ENCODE results near the gene FAM222B.
"Not testable (repeated sequence)": the region's sequence is repeated elsewhere in the genome, so short reads cannot be mapped to it uniquely, and the experiment has no call there.

Gene FAM222B

GRCh38 chr17:28842282-28843012, at the start of gene FAM222B:
TSS of gene FAM222B (minus strand) at chr17:28842790. CDS start at chr17:28766667, 76,123 bp downstream.
- DNase-seq, result peak; percentile 89

DNA sequence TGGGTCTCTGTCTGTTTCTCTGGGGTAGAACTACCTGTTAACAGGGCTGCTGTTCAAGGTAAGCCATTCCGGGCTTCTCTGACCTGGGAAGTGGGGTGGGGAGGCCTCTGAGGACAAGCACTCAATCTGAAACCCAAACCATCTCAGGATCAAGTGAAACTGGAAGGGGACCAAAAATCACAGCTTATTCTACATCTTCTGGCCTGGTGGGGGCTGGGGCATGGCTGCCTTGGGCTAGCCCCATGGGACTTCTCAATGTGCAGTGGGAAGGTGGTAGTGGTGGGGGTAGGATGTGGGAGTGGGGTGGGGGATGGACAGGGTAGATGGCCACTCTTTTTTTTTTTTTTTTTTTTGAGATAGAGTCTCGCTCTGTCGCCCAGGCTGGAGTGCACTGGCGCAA, 49.4 kb upstream of the FAM222B start:
- no peak for DNase-seq

DNA sequence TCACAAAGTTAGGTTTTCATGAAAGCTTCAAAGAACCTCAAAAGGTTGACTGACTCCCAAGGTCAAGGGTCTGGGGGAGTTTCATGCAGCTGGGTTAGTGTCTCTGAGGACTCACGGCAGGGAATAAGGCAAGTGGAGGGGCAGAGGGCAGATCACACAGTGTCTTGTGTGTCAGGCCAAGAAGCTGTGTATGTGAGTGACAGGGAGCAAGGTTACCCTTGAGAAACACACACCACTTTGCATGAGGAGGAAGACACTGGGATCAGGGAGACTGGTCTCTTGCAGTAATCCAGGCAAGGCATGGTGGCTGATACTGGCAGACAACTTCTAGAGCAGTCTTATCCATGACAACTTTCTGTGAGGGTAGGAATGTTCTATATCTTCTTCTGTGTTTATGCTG, 48.6 kb upstream of the FAM222B start:
- no peak for DNase-seq

DNA sequence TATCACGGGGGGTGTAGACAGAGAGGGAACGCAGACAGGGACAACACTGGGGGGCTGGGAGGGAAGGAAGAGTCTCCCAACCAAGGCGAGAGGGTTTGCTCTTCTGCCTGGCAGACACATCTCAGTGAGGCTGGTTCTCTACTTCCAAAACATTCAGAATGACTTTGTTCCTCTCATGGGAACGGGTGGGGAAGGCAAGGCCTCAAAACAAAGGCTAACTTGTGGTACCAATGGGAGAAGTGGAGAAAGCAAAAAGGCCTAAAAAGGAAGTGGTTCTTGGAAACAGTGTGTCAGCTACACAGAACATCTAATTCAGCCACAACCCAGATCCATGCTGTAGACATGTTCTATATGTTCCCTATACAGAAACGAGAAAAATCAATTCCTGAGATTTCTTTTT, 47.4 kb upstream of the FAM222B start:
- peak in 1 of 2 donors; percentile 38 for DNase-seq

DNA sequence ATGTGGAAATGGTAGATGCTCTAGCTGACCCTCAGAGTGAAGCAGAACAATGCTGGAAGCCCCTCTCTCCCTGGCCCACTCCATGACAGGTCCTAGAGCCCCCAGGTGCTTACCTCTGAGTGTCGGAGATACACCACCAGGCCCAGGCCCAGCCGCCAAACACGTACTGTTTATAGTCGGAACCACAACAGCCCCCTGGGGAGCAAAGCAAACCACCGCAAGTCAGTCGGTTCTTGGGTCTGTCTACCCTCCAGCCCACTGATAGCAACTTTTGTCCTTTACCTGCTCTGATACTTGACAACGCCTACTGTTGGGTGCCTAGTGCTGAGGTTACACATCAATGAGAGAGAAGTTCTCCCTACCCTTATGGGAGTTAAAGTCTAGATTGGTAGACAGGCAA, 46.2 kb upstream of the FAM222B start:
- no peak for DNase-seq

DNA sequence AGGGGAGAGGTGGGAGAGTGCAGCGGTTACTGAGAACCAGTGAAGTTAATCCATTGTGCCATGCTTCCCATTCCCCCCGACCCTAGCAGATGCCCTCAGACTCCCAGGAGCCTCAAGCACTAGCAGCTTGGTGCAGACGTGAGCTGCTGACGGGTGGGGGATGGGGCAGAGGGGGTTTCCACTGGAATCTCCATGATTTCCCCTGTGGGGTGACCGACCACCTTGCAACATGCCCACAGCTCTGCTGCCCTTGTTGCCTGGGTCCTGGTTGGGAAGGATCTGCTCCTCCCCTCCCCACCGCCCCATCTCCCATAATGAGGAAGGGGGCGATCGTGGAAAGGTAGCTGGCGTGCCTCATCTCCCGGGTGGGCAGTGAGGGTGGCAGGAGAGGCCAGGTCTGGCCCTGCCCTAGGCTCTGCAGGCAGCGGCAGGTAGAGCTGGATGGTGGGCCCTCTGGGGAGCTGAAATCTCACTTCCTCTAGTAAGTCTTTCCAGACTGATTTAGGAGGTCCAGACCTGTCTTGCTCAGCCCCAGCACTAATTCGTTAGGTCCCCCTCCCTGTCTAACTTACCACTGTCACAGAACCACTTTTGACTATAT, 45.4 kb upstream of the FAM222B start:
- DNase-seq, result peak; percentile 31 to 44

GRCh38 chr17:28885951-28886350, 43.4 kb upstream of the FAM222B start:
- no peak for DNase-seq

GRCh38 chr17:28885363-28885762, 42.8 kb upstream of the FAM222B start:
- DNase-seq, result no peak

DNA sequence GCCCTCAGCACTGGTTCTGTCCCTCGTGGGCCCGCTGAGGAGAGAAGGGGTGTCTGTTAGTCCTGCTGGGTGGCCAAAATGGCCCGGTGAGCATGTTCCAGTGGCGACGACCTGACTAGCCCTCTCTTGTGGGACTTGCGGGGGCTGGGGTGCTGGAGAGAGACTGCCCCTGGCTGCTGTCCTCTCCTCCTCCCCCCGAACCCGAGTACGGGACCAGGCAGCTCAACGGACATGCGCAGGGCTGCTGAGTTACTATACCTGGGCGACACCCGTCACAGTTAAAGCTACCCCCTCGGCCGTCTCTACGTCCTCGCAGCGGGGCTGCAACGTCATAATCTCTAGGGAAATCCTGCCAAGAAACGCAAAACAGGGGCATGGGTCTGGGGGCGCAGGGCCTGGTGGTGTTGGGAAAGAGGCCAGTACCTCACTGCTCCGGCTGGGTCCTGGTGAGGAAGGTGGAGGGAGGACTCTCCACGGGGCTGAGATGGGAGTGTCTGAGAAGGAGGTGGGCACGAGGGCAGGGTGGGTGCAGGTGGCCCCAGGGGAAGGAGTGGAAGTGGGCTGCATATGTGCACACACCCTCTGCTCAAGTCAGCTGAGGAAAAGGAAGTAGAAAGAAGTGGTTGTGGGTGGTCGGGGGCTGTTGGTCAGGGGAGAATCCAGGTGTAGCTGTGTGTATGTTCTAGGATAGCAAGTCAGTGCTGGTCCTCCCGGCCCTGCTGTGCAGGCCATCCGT, 41.5 kb upstream of the FAM222B start:
- no peak for DNase-seq

DNA sequence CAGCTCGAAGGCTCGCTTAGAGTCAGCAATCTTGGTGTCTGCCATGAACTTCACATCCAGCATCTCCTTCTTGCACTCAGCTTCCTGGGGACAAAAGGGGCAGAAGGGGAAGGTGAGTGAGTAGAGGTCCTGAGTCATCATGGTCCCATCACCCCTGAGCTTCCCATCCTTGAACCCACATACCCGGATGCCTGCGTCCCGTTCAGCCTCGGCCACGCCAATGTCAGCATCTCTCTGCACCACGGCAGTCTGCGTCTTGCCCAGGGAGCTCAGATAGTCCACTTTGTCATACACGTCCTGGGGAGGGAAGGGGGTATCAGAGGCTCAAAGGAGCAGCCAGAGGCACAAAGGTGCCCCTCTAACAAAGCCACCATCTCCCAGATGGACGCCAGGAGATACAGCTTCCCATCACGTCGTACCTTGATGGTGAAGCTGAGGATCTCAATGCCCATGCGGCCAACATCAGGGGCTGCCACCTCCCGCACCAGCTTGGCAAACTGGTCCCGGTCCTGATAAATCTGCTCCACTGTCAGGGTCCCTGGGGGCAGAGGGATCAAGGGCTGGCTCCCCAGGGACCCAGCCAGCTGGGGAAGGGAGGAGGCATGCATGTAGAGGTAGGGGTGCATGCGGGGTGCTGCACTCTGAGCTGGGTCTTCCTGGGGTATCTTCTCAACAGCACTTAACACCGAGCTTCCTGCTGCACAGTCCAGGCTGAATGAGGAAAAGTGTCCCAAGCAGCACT, 39.7 kb upstream of the FAM222B start:
- no peak for DNase-seq

GRCh38 chr17:28881533-28882056, 39.0 kb upstream of the FAM222B start:
- DNase-seq, result no peak

DNA sequence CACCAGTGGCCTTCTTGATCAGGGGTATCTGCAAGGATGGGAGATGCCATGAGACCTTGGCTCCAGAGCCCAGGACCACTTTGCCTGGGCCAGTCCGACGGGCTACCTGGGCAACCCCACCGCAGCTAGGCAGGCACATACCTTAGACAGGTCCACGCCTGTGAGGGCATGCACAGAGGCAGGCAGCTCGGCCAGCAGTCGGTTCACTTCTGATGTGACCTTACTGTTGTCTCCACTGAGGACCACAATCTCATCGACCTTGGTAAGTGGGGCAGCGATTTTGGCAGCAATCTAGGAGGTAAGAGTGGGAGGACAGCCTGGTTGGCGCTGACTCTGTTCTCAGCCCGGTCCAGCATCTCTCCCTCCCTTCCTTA, 38.0 kb upstream of the FAM222B start:
- no peak for DNase-seq

- no peak for DNase-seq
Observed at GRCh38 chr17:28879886-28880571, 37.4 kb upstream of the FAM222B start.

DNA sequence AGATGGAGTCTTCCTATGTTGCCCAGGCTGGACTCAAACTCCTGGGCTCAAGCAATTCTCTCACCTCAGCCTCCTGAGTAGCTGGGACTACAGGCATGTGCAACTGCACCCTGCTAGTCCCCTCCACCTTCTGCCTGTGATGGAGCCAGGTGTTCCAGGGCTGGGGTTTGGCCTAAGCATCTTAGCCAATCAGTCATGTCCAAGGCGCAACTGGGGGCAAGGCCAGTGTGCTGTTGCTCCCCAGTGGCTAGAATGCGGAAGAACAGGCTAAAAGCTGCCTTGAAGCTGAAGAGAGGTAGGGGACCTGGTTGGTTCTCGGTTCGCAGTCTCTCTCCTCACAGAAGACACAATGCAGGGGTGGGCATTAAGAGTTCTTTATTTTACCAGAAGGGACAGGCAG, 36.4 kb upstream of the FAM222B start:
- no peak for DNase-seq

DNA sequence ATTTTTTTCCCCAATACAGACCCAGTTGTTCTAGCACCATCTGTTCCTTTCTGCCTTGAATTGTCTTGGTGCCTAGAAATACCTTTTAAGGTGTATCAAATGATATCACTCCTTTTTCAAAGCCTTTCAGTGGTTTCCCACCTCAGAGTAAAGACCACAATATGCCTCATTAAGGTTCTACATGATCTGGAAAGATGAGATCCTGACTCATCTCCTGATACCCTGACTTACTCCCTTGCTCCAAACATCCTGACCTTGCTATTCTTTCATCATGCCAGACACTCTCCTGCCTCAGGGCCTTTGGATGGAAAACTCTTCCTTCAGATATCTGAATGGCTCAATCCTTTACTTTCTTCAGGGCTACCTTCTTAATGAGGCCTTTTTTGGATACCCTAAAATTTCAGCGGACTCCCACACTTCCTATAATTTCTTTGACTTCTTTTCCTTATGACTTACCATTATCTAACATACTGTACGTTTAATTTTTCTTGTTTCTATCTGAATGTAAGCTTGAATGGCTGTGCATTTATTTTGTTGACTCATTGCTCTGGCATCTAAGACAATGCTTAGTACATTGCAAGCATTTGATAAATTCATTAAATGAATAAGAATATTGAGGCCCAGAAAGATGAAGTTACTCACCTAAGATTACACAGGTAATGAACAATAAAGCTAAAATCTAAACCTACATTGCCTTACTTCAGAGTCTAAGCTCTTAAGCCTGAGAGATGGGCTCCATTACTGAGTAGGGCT, 35.7 kb upstream of the FAM222B start:
- DNase-seq, result no peak

GRCh38 chr17:28877150-28877711, 34.6 kb upstream of the FAM222B start:
- not testable (repeated sequence) for DNase-seq

- no peak for DNase-seq
Observed at GRCh38 chr17:28875848-28876550, 33.4 kb upstream of the FAM222B start.

DNA sequence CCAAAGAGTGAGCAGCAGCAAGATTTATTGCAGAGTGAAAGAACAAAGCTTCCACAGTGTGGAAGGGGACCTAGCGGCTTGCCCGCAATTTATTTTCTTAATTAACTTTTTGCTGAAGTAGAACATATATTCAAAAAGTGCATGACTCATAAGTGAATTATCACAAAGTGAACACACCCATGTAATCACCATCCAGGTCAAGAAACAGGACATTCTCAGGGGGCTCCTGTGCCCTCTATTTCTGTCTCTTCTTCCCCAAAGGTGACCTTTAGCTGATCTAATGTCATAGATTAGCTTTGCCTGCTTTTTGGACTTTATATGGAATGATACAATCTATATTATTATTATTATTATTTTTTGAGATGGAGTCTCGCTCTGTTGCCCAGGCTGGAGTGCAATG, 32.2 kb upstream of the FAM222B start:
- no peak for DNase-seq

GRCh38 chr17:28873839-28874238, 31.2 kb upstream of the FAM222B start:
- DNase-seq, result no peak

DNA sequence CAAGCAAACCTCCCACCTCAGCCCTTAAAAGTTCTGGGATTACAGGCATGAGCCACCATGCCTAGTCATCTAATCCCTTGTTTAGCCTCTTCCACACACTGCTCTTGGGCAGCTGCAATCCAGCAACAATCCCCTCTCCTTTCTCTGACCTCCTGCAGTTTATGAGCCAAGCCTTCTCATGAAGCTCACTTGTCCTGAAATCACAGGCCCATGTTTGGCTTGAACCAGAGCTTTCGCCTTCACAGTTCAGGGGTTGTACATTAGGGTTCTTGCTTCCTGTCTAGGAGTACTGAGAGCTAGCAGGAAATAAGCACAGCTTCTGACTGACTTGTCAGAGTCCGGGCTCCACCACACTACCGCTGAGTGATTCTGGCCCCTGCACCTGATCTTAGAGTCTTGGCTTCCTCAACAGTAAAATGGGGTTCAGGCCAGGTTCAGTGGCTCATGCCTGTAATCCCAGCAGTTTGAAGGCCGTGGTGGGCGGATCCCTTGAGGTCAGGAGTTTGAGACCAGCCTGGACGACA, 28.5 kb upstream of the FAM222B start:
- no peak for DNase-seq
